Left ventricle myocardium superior (tissue), 1 donor: ENCODE results near the gene NME9. TPM values are rescaled to one million over a fixed set of nuclear protein-coding genes. Genes with fewer than 3 reads are reported as not detected.

Experiments
- ATAC-seq: fragments of 200-7000 bp; cut with Tn5 transposase; one replicate; pipeline ENCODE4 v1.9.1; 2020; ENCODE audit warnings: mild to moderate bottlenecking, moderate library complexity
- DNase-seq: peaks from one replicate; pipeline ENCODE4 v3.0.0-alpha.2; 2020
- intact Hi-C: fragments of 100-400 bp; cut with micrococcal nuclease; formaldehyde crosslinking; loops from one replicate; pipeline ENCODE4 v1.11.0; 2022
- total RNA-seq: library from RNA; stranded (reverse); fragmentation: NEBNext Ultra II Directional; extraction: Animal tissue kit (Norgen Biotek cat#: 25700); gene quantifications from one replicate; pipeline ENCODE4 v1.2.1, GENCODE V29; 2021
- donor health status: DM: no; HTN: yes; CAD: no; lungs with severe emphysema.

Gene NME9
- total RNA-seq, 1 donor from 2014 or later = 0.59 TPM

- intact Hi-C loops = no loop called here
- ATAC-seq = no peak
- no peak for DNase-seq
Observed at GRCh38 chr3:138300647-138301046, 29.0 kb downstream of the NME9 start.

DNA sequence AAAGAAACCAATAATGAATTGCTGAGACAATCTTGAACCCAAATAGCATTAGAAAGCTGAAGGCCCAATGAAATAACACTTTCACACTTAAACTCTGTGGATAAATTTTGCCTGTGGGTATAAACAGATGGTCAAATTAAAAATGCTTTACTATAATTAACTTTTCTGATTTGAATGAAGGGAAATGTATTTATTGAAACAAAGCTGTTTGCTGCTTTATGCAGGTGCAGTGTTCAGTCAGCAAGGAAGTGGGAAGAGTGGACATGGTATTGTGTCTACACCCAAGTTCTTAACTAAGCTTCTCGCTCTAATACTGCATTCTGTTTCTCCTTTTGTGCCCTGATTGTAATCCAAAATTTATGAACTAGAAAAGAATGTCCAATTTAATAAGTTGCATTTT lies 31.8 kb downstream of the NME9 start:
- DNase-seq (no peak), ATAC-seq (no peak)
- intact Hi-C loops = no loop called here

GRCh38 chr3:138297059-138297607 lies 32.5 kb downstream of the NME9 start:
- ATAC-seq (no peak), DNase-seq (no peak)
- intact Hi-C loops = no loop called here

DNA sequence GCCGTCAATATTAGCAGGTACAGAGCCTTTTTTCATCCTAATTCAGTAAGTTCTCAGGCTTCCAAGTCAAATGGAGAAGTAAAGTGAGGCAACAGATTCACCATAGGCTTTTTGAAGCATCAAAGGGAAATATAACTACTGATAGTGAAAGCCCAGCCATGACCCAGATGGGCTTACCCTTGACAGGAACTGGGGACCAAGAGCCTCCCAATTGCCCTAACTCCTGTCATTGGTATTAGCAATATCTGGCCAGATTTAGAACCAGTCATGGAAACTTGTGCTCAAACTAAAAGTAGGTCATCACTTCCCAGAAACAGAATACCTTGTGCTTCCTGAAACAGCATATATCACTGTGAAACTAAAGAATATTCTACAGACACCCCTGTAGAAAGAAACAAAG lies 33.0 kb downstream of the NME9 start:
- ATAC-seq (no peak), DNase-seq (no peak)
- intact Hi-C loops = no loop called here

DNA sequence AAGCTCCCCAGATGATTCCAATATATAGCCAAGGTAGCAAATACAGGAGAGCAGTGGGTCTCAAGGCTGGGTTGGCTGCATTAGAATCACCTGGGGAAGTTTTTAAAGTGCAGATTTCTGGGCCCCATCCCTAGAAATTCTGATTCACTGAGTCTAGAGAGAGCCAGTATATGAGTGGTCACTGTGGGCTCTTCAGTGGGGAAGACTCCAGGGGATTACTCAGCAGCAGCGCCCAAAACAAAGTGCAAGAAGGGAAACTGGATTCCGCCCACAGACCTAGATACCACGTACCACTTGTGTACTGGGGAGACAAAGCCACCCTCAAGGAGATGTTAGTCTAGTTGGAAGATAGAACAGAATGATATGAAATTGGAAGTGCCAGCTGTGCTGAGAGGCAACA lies 40.0 kb downstream of the NME9 start:
- ATAC-seq = no peak
- no peak for DNase-seq
- intact Hi-C loops = no loop called here

- ATAC-seq (no peak), DNase-seq (no peak)
- intact Hi-C loops = no loop called here
Observed at GRCh38 chr3:138289260-138289659, 40.4 kb downstream of the NME9 start.

DNA sequence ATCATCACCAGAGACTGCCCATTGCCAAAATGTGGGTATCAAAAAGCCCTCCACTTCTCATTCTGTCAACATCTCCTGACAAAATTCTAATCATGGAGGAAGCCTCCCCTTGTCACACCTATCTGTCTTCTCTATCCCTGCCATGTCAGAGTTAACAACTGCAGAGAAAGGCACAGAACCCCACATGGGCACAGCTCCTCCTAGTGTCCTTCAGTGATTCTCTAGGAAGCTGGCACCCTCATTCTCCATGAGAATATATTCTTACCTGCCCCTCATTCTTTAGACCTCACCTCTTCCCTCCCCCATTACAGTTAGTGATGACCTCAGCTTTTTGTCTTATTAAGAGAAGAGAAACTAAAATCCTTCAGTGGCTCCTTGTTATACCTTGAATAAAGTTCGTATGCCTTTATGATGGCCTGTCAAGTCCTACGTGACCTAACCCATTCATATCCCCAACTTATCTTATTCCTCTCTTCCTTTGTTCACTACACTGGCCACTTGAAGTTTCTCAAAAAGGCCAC lies 44.6 kb downstream of the NME9 start:
- intact Hi-C loops = no loop called here
- ATAC-seq = no peak
- DNase-seq = no peak

- DNase-seq (no peak), ATAC-seq (no peak)
- intact Hi-C loops = no loop called here
Observed at GRCh38 chr3:138284079-138284478, 45.6 kb downstream of the NME9 start.

DNA sequence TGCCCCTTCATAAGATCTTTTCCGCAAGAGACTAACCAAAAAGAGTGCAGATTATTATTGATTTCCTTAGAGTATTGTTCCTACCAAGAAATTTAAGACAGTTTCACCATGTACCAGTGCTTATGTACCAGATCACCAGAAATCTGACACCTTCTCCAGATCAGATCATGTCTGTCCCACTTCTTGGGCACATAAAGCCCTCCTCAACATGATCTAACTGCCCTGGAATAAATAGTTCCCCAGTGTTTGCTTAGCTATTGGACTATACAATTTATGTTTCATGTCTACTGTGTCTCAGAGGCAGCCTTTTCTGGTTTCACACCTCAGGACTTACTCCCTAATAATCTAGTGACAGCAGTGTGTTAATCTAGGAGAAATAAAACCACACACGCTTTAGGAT lies 46.8 kb downstream of the NME9 start:
- intact Hi-C loops = no loop called here
- DNase-seq (no peak), ATAC-seq (no peak)

GRCh38 chr3:138281561-138281960 lies 48.1 kb downstream of the NME9 start:
- intact Hi-C loops = no loop called here
- DNase-seq (no peak), ATAC-seq (no peak)

GRCh38 chr3:138271189-138271794 lies 58.4 kb downstream of the NME9 start:
- DNase-seq = no peak
- ATAC-seq = no peak
- intact Hi-C loops = no loop called here

GRCh38 chr3:138270245-138270644 lies 59.4 kb downstream of the NME9 start:
- intact Hi-C loops = no loop called here
- no peak for ATAC-seq
- no peak for DNase-seq

- no peak for ATAC-seq
- intact Hi-C loops = no loop called here
Observed at GRCh38 chr3:138267083-138267482, 62.6 kb downstream of the NME9 start.

DNA sequence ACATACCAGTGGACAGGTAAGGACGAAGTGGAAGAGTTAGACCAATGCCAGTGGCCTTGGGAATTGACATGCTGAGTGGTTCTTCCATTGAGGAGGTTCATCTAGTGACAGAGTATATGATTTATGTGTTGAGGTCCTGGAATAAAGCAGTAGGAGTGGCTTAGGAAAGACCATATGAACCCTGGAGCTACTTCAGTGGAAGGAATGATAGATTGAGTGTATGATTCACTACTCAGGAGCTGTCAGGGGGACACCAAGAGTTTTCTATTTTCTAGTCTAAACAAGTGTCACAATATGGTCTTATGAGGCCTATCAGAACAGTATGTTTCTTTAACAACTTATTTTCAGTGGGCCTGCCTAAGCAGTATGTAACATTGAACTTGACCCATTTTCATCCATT lies 63.9 kb downstream of the NME9 start:
- no peak for ATAC-seq
- intact Hi-C loops = no loop called here
- no peak for DNase-seq

More at GRCh38 chr3:138267083-138267482, 62.6 kb downstream of the NME9 start:
- DNase-seq = no peak

GRCh38 chr3:138263104-138263503 lies 66.5 kb downstream of the NME9 start:
- ATAC-seq (no peak), DNase-seq (no peak)
- intact Hi-C loops = no loop called here

- ATAC-seq = no peak
- intact Hi-C loops = no loop called here
- DNase-seq = no peak
Observed at GRCh38 chr3:138260611-138261010, 69.0 kb downstream of the NME9 start.

DNA sequence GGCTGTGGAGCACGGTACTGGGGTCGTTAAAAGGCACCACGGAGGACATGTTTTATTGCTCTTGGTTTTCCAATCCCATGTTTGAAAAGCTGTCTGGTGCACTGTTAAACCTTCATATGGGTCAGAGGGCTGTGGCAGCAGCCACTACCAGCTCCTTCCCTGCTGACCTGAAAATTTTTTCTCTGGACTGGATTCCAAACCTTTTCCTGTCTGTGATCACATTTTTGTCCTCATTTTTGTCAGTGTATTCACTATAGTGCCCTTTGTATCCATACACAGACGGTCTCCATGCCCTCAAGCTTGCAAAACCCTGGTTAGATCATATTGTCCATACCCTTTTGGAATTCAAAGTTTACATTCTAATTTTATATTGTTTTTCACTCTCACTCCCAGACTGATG lies 70.5 kb downstream of the NME9 start:
- ATAC-seq (no peak), DNase-seq (no peak)
- intact Hi-C loops = no loop called here

- intact Hi-C loops = no loop called here
Observed at GRCh38 chr3:138257986-138258385, 71.7 kb downstream of the NME9 start.

GRCh38 chr3:138256022-138256421 lies 73.6 kb downstream of the NME9 start:
- no peak for DNase-seq
- intact Hi-C loops = no loop called here
- ATAC-seq = no peak

More at GRCh38 chr3:138257986-138258385, 71.7 kb downstream of the NME9 start:
- DNase-seq = no peak
- ATAC-seq = no peak

DNA sequence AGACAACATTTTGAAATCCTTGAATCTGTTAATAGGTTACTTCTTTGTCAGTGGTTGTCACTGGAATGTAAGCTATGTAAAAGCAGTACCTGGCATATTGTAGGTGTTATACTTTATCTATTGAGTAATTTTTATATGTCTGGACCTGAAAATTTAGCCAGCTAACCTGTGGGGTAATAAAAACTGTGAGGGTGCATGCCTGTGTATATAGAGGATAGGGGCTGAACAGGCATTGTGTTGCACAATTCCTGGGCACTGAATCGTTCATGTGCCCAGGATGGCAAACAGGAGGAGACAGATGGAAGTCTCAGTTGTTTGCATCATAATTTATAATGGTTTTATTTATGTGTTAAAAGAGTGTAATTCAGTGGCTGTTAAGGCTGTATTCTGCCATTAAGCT lies 75.4 kb downstream of the NME9 start:
- ATAC-seq (no peak), DNase-seq (no peak)
- intact Hi-C loops = no loop called here

DNA sequence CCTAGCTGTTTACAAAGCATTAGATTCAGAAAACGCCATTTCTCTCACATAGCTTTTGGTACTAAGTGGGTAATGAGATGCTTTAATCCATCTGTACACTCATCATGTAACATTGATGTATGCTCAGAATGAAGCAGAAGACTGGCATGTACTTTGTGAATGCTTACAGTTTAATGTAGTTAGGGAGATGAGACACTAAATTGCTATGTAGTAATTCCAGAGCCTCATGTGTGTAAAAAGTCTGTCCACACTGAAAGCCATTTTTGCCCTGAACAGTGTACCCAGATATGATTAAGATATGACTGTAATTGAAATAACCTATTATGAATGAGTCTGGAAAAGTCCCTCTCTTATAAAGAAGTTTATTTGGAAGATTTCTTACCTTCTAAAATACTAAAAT lies 76.0 kb downstream of the NME9 start:
- DNase-seq (no peak), ATAC-seq (no peak)
- intact Hi-C loops = no loop called here
